NCI-H2029 (cell line): ENCODE measurements around the gene PTGIS.
"Not testable (repeated sequence)": the region's sequence is repeated elsewhere in the genome, so short reads cannot be mapped to it uniquely, and the experiment has no call there.

Experiments
- DNase-seq: peaks from one replicate; lab custom pipeline; 2025; lab: John Stamatoyannopoulos, UW

The PTGIS gene

DNA sequence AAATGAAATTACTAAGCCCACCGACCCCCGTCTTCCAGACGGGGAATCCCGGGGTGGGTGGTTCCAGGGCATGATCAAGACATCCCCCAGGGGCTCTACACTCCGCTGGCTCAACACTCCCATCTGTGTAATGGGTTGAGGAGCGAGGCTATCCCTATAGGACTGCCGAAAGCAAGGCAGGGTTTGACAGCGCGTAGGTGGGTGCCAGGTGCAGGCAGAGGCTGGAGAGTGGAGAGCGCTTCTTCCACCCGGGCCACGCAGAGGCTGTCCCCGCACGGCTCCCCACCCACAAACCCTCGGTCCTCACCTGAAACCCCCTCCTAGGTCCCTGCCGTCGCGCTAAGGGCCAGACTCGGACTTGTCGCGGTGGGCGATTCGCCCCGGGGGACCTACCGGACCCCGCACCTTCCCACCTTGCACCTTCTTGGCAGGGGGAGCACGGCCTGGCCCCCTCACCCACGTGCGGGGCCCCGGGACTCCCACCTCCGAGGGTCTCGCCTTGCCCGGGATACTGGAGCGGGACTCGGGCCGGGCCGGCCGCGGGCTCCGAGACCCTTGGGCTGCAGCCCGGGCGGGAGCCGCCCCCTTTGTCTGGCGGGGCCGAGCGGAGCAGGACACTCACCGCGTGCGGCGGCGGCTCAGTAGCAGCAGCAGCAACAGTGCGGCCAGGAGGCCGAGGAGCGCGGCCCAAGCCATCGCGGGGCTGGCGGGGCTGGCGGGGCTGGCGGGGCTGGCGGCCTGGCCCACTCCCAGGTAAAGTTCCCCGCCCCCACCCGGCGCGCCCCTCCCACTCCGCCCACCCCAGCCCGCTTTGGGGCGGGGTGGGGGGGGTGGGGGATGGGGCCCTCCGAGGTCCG lies at the start of gene PTGIS:
TSS of gene PTGIS (minus strand) at position 717 of the 857 bp plus-strand sequence. CDS start at position 696, 21 bp downstream.
- no peak for DNase-seq

DNA sequence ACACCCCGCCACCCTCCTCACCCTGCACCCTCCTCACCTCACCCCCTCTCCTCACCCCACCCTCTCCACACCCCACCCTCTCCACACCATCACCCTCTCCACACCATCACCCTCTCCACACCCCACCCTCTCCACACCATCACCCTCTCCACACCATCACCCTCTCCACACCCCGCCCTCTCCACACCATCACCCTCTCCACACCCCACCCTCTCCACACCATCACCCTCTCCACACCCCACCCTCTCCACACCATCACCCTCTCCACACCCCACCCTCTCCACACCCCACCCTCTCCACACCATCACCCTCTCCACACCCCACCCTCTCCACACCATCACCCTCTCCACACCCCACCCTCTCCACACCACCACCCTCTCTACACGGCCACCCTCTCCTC lies 49.5 kb upstream of the PTGIS start:
- not testable (repeated sequence) for DNase-seq

DNA sequence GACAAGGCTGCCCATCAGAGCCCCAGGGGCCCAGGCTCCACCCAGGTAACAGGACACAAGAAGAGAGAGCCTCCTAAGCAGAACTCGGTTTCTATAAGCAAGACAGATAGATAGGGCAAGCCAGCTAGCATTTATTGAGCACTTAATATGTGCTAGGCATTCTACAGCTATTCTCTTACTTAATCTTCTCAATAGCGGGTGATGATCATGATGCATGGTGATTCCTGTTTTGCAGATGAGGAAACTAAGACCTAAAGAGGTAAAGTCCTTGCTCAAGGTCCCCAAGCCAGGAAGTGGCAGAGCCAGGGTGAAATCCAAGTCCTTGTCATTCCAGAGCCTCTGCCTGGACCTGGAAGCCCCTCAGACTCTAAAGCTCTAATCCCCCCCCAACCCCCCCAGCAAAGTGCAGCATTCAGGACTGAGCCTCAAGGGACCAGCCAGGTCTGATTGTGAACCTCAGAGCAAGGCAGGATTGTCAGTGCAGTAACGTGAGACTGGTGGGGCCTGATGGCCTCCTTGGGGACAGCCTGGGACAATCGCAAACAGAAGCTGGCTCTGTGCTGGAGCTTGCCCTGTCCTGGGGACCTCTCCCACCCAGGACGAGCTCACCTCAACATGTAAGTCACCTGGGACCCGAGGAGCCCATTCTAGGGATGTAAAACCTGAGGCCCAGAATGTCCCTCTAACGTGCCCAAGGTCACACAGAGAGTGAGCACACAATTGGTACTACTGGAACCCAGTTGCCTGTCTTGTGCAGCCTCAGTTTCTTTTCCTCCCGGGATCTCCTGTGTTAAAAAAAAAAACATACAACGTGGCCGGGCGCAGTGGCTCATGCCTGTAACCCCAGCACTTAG lies 48.4 kb upstream of the PTGIS start:
- no peak for DNase-seq

DNA sequence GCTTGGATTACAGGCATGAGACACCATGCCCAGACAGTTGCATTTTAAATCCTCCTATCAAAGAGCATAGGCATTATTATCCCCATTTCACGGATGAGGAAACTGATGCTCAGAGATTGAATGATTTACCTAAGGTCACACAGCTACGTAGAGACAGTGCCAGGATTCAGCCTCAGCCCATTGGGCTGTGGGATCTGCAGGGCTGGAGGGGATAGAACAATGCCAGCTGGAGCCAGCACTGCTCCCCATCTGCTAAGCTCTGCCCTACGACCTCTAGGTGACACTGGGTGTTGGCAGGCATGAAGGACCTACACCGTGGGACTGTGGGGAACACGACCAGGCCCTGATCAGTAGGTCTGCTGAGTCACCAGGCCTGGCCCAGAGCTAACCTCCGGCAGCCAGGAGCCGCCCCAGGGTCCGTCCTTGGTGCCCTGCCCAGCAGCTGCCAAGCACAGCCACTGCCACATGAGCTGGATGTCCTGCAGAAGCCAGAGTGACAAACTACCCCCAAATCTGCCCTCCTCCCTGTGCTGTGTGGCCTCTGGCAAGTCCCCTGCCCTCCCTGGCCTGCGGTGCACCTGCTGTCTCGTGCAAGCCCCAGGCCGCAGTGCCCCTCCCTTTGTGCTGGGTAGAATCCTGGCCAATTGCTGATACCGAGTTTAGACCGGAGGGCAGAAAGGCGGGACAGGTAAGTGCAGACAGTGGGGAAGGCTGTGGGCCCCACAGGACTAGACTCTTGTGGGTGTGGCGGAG lies 47.6 kb upstream of the PTGIS start:
- DNase-seq = no peak

DNA sequence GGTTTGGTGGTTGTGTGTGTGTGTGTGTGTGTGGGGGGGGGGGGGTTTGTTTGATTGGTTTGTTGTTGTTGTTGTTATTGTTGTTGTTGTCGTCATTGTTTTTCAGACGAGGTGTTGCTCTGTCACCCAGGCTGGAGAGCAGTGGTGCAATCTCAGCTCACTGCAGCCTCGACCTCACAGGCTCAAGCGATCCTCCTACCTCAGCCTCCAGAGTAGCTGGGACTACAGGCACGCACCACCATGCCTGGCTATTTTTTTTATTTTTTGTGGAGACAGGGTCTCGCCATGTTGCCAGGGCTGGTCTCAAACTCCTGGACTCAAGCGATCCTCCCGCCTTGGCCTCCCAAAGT lies 47.1 kb upstream of the PTGIS start:
- DNase-seq = not testable (repeated sequence)

DNA sequence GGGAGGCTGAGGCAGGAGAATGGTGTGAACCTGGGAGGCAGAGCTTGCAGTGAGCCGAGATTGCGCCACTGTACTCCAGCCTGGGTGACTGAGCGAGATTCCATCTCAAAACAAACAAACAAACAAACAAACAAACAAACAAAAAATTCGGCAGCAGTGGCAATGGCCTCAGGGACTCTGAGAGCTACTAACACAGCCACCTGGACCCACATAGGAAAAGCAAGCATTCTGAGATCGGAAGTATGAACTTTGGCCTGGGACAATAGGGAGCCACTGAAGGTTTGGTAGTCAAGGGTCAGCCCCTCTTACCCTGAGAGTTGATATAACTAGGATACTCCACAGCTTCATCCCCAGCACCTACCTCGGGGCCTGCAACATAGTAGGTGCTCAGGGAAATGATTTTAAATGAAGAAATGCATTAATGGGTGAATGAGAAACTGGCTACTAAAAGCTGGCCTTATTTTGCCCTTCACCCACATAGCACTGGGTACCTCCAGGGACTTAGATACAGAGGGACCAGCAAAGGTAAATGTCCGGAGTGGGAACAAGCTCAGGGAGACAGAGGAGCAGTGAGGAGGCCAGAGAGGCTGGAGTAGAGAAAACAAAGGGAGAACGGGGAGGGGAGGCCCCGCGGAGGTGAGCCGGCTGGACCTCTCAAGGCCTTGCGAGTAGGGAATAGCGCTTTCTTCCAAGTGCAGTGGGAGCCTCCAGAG lies 46.6 kb upstream of the PTGIS start:
- DNase-seq = no peak

- no peak for DNase-seq
Measured at GRCh38 chr20:49612127-49612738, 44.3 kb upstream of the PTGIS start.

GRCh38 chr20:49611539-49612126 lies 43.7 kb upstream of the PTGIS start:
- not testable (repeated sequence) for DNase-seq

DNA sequence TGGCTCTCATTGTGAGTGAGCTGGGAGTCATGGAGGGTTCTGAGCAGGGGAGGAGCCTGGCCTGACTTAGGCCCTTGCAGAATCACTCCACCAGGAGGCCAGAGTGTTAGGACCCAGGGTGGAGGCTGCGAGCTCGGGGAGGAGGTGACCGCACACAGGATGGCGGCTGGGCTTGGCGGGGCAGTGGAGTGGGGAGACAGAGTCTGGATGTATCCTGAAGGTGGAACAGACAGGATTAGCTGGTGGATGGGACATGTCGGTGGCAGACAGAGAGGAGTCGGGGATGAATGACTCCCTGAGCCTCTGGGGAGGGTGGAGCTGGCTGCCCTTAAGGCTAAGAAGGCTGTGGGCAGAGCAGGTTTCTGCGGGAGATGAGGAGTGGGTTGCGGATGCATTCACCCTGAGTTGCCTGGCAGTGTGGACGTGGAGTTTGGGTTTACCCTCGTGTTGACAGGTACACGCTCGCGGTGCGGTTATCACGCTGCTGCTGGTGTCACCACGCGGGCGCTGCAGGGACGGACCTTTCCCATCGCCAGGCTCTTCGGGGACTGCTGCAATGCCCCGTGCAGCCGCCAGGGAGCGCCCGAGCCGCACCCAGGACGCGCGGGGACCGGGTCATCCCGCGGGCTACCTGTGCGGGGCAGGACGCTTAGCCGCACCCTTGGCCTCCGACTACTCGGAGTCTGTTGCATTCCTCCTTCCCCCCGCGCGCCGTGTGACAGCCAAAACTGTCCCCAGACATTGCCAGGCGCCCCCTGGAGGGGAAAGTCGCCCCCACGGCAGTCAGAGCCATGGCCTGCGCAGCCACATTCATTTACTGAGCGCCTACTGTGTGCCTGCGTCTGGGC lies 43.0 kb upstream of the PTGIS start:
- peak; percentile 71 for DNase-seq

DNA sequence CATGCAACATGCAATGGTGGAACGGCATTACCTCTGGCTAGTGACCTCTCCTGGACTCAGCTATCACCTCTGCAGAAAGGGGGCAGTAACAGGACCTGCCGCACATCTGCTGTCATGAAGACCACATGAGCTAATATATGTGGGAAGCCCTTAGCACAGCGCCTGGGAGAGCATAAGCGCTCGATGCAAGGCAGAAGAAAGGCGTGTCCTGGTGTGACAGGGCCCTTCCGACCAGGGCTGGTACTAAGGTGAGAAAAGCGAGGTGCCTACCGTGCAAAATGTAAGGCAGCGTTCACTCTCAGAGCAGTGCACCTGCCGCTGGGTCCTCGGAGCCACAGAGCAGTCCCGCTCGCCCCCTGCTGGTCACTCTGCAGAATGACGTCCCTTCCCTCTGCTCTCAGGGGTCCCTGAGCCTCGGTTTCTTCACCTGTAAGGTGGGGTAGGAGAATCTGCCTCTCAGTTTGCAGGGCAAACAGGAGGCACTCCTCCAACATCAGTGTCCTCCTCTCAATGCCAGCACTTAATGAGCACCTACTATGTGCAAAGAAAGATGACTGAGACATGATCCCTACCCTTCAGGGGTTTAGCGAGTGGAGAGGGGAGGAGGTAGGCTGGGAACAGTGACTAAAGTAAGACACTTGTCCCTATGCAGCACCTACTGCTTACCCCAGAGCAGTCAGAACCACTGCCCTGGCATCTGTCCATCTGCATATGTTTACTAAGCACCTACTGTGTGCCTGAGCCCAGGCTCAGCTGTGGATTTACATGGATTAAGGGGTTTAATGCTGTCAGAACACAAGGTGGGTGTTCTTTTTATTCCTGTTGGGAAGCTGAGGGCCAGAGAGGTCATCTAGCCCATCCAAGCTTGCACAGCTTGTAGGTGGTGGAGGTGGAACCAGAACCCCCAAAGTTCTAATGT lies 41.1 kb upstream of the PTGIS start:
- peak; percentile 72 for DNase-seq

DNA sequence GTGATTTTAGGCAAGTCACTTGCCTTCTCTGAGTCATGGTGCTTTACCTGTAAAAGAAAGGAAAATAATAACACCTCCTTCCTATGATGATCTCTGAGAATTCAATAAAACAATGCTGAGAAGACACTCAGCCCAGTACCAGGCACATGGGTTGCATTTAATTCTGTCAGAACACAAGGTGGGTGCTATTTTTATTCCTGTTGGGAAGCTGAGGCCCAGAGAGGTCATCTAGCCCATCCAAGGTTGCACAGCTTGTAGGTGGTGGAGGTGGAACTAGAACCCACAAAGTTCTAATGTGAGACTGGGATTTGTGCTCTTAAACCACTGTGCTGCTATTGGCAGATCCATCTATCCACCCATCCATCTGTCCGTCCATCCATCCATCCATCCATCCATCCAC lies 39.6 kb upstream of the PTGIS start:
- no peak for DNase-seq

DNA sequence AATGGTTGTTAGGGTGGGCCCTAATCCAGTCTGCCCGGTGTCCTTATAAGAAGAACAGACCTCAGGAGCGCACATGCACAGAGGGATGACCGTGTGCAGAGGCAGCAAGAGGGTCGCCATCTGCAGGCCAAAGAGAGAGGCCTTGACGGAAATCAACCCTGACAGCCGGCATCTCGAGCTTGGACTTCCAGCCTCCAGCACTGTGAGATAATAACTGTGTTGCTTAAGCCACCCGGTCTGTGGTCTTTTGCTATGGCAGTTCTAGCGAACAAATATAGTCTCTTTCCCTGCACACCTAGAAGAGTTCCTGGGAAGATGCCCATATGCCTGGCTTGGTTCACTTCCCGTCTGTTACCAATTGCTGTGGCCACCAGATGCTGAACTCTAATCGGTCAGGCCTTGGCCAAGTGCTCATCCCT lies 35.3 kb upstream of the PTGIS start:
- DNase-seq = no peak

DNA sequence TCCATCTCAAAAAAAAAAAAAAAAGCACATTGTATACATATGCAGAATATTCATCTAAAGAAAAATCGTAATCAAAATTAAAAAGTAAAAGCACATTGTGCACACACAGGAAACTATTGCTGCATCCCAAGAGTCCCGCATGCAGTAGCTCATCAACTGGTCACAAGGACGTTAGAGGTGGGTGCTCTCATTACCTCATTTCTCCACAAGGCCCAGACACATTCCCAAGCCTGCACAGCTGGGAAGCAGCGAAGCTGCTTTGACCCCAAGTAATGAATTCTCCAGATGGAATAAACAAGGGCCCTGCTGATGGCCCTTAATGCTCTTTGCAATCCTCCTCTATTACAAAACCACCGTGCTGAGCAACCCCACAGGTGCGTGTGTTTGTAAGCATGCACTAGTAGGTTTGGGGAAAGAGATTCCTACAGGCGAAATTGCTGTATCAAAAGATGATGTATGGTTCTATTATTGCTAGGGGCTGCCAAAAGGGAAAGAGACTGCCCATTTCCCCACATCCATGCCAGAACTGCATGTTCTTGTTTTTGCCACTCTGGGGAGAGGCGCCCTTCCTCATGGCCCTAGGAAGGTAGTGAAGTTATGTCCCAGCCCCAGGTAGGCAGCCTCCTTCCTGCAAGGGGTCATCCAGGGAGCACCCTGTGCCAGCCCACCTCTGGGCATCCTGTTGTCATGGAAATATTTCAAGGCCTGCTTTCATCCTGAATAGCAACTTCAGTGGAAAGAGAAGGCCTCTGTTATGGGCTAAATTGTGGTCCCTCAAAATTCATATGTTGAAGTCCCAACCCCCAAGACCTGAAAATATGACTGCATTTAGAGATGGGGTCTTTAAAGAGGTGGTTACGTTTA lies 34.6 kb upstream of the PTGIS start:
- no peak for DNase-seq

- DNase-seq = no peak
Measured at GRCh38 chr20:49601153-49601924, 33.4 kb upstream of the PTGIS start.

DNA sequence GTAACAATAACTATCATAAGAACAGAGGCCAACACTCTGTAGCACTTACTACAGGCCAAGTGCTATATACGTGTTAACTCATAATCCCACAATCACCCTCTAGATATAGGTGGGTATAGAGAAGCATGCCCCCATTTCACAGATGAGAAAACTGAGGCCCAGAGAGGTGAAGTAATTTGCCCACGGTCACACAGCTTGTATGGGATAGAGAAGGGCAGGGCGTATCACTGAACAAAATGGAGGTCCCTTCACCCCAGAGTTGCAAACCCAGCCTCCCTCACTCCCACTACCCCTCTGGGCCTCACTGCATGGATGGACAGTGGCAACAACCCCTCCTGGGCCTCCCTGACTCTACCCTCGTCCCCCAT lies 31.8 kb upstream of the PTGIS start:
- DNase-seq = no peak

- DNase-seq = no peak
Measured at GRCh38 chr20:49597825-49598395, 30.0 kb upstream of the PTGIS start.
